Activated CD8-positive, alpha-beta memory T cell treated with anti-CD3 and anti-CD28 coated beads, Interleukin-2, amount 10 ng/mL, durations not matched to agents 7 days and 5 days (primary cell): ENCODE measurements around the gene ZNF346. TPM values are rescaled to one million over a fixed set of nuclear protein-coding genes. Genes with fewer than 3 reads are reported as not detected.

Source experiments
- ATAC-seq: fragments of 150-1000 bp; cut with Tn5 transposase; one replicate; pipeline ENCODE4 v1.10.0; 2021; ENCODE audit warnings: moderate library complexity
- CTCF ChIA-PET: fragments of 350-600 bp; sonication (Branson Sonifier 250); formaldehyde crosslinking; loops from one replicate; lab custom pipeline; 2021; ENCODE audit warnings: antibody characterized with exemption; lab: Charles Lee
- DNase-seq: peaks from one replicate; pipeline ENCODE4 v3.0.0-alpha.2; 2020
- H3K27ac Mint-ChIP-seq: one replicate; pipeline ENCODE4 v1.8.0; 2021; ENCODE audit warnings: mild to moderate bottlenecking, mixed read lengths
- H3K27me3 Mint-ChIP-seq: one replicate; pipeline ENCODE4 v1.8.0; 2021; ENCODE audit warnings: mixed read lengths
- H3K36me3 Mint-ChIP-seq: one replicate; pipeline ENCODE4 v1.8.0; 2021; ENCODE audit warnings: mild to moderate bottlenecking, mixed read lengths
- H3K4me1 Mint-ChIP-seq: one replicate; pipeline ENCODE4 v1.8.0; 2021; ENCODE audit warnings: mixed read lengths
- H3K4me3 Mint-ChIP-seq: one replicate; pipeline ENCODE4 v1.8.0; 2021; ENCODE audit warnings: mild to moderate bottlenecking, moderate library complexity, mixed read lengths
- H3K9me3 Mint-ChIP-seq: one replicate; pipeline ENCODE4 v1.8.0; 2022; ENCODE audit warnings: low read depth, mixed read lengths
- total RNA-seq, 2 experiments: library from RNA; stranded (reverse); gene quantifications; one replicate each; pipeline ENCODE4 v1.2.3, GENCODE V29; 2021

Gene ZNF346
- total RNA-seq, 2 experiments from 2014 or later, result 28.8 to 31.2 TPM

DNA sequence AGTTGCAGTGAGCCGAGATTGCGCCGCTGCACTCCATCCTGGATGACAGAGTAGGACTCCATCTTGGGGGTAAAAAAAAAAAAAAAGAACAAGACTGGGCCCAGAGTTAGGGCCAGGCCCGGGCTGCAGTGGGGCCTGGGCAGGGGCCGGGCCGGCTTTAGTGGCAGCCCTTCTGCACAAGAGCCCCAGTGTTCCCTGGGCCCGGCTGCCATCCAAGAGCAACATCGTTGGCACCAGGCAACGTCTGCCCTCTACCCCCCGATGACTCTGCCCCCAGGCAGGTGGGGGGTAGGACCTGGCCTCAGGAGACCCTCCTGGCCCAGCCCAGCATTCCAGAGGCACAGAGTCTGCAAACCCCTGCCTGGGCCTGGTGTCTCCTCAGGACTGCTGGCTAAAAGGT is 59.4 kb downstream of the ZNF346 start:
- Mint-ChIP-seq H3K4me1 (peaks cover 5% of the 10 kb centered on the region), H3K4me3 (no peak overlapping the region), H3K36me3 (no peaks in the 10 kb centered on the region), H3K27me3 (peaks cover 30% of the 10 kb centered on the region), H3K27ac (no peak overlapping the region), H3K9me3 (no peaks in the 10 kb centered on the region)
- no peak for ATAC-seq
- CTCF ChIA-PET, result interaction anchor here (0.8 to 7.1 kb wide), 2 partner anchors 9 to 30 kb away, joined by 3 to 64 read pairs; no protein-coding TSS in a partner anchor
- DNase-seq, result no peak

DNA sequence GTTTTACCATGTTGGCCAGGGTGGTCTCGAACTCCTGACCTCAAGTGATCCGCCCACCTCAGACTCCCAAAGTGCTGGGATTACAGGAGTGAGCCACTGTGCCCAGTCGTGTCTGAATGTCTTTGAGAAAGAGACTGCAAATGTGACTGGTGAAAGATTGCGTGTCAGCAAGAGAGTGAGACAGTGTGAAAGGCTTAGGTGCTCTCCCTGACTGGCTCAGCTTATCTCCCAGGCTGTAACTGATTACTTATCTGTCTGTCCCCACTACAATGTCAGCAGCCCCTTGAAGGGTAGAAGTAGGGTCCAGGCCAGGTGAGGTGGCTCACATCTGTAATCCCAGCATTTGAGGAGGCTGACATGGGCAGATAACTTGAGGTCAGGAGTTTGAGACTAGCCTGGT is 60.9 kb downstream of the ZNF346 start:
- Mint-ChIP-seq H3K4me3 (no peak overlapping the region), H3K9me3 (no peaks in the 10 kb centered on the region), H3K4me1 (peaks cover 7% of the 10 kb centered on the region), H3K27me3 (peaks cover 39% of the 10 kb centered on the region), H3K27ac (no peak overlapping the region), H3K36me3 (no peaks in the 10 kb centered on the region)
- no peak for DNase-seq
- ATAC-seq, result no peak
- CTCF ChIA-PET, result interaction anchor here (1.7 to 7.1 kb wide), 3 partner anchors 11 to 423 kb away, joined by 7 to 64 read pairs (median 40); no protein-coding TSS in a partner anchor

DNA sequence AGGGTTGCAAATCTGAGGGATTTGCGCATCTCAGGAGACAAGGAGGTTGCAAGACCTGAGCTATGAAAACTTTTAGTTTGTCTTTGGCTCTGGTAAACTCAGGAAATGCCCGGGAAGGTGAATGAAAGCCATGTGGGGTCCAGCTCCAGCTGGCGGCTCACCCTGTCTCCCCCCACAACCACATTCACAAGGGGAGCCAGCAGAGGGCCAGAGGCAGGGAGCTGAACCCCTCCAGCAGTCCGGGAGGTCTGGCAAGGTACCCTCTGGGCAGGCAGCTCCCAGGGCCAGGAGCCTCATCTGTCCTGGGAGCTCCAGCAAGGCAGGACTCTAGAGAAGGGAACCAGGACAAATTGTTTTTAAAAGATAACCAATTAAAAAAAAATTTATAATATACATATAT is 61.7 kb downstream of the ZNF346 start:
- no peaks in the 10 kb centered on the region for H3K36me3 Mint-ChIP-seq
- no peak overlapping the region for H3K27ac Mint-ChIP-seq
- H3K9me3 Mint-ChIP-seq, result no peaks in the 10 kb centered on the region
- H3K27me3 Mint-ChIP-seq, result peaks cover 47% of the 10 kb centered on the region
- ATAC-seq (no peak), DNase-seq (no peak)
- H3K4me3 Mint-ChIP-seq, result no peak overlapping the region
- peaks cover 9% of the 10 kb centered on the region for H3K4me1 Mint-ChIP-seq
- CTCF ChIA-PET, result interaction anchor here (1.7 to 7.1 kb wide), 3 partner anchors 12 to 423 kb away, joined by 7 to 64 read pairs (median 40); no protein-coding TSS in a partner anchor

DNA sequence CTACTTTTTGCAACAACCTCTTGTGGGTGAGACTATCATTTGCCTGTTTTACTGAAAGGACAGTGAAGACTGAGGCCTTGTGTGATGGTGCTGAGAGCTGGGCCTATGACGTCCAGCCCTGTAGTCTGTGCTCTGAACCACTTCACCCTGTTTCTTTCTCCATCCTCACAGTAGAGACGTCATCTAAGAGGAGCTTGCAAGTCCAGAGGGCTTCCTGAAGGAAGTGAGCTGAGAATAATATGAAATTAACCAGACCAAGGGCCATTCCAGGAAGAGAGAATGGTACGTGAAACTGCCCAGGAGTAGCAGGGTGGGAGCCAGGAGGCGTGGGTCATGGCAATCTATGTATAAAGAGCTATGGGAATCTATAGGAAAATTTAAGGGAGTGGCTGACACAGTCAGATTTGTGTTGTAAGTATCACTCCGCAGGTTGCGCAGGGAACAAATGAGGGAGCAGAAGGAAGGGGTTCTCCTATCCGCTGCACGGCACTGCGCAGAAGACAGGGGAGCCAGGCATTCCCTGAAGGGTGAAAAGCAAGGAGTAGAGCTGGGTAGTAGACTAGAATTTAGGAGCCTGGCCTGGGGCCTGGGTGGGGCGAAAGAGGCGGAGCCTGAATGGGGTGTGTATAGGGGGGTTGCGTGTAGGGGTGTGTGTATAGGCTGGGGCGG is 63.6 kb downstream of the ZNF346 start:
- H3K27me3 Mint-ChIP-seq, result peaks cover 48% of the 10 kb centered on the region
- peak overlapping the region; percentile 0 for H3K4me3 Mint-ChIP-seq
- no peak overlapping the region for H3K27ac Mint-ChIP-seq
- peaks cover 9% of the 10 kb centered on the region for H3K4me1 Mint-ChIP-seq
- H3K36me3 Mint-ChIP-seq, result no peaks in the 10 kb centered on the region
- CTCF ChIA-PET, result interaction anchor here (0.6 to 7.1 kb wide), 6 partner anchors 11 to 426 kb away, joined by 3 to 64 read pairs (median 7); no protein-coding TSS in a partner anchor
- ATAC-seq (no peak), DNase-seq (no peak)
- H3K9me3 Mint-ChIP-seq, result no peaks in the 10 kb centered on the region

DNA sequence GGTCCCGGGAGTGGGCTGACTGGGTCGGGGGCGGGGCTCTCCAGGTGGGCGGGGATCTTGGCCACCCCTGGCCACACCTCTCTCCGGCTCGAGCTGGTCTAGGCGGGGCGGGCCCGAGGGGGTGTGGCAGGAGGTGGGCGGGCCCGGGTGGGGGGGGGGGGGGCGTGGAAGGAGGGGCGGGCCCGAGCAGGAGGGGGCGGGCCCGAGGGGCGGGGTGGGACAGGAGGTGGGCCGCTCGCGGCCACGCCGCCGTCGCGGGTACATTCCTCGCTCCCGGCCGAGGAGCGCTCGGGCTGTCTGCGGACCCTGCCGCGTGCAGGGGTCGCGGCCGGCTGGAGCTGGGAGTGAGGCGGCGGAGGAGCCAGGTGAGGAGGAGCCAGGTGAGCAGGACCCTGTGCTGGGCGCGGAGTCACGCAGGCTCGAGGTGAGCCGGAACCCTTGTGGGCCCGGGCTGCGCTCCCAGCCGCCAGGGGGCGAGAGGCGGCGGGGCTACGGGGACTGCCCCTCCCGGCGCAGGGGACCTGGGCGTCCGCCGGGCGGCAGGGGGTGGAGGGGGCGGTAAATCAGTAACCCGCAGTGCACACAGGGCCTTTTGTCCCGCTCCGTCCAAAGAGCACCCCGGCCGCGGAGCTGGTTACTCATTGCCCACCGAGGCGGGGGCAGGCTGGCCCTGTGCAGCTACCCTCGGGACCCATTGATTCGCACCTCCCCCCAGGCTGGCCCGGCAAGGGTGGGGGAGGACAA is 64.3 kb downstream of the ZNF346 start, which contains the start of gene FGFR4:
Gene FGFR4, plus strand, starts transcription at position 262 of the 744 bp plus-strand sequence. CDS start 2,688 bp downstream, outside the sequence.
- Mint-ChIP-seq H3K4me3 (peak within 1 kb of the TSS; percentile 0), H3K27me3 (peaks cover 48% of the 10 kb centered on the region), H3K27ac (no peak within 1 kb of the TSS), H3K4me1 (peaks cover 9% of the 10 kb centered on the region), H3K9me3 (no peaks in the 10 kb centered on the region), H3K36me3 (no peaks in the 10 kb centered on the region)
- DNase-seq, result peak; percentile 73
- ATAC-seq, result peak; percentile 85
- CTCF ChIA-PET, result interaction anchor here (0.6 to 7.1 kb wide), 6 partner anchors 11 to 426 kb away, joined by 3 to 64 read pairs (median 7); no protein-coding TSS in a partner anchor

DNA sequence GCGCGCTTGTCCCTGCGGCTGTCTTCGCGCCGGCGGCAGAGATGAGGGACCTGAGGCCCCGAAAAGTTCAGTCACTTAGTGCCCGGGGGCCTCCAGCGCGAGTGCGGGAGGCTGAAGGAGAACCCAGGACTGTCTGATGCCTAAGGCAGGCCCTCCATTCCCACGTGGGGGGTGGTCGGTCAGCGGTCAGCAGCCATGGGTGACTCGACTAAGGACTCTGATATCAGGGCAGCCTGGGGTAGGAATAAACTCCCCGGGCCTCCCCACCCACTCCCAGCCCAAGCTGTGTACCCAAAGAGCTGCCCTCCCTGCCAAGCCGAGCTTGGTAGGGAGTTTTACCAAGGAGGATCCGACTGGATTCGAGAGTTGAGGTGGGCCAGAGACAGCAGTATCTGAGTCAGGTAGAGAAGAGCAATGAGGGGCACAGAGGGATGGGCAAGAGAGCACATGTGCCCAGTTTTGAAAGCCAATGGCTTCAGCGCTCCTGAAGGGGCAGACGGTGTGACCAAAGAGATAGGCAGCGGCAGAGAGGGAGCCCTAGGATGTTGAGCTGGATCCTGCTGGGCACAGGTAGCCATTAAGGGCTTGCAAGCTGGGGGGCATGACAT is 65.0 kb downstream of the ZNF346 start:
- Mint-ChIP-seq H3K27me3 (peaks cover 41% of the 10 kb centered on the region), H3K36me3 (no peaks in the 10 kb centered on the region), H3K9me3 (no peaks in the 10 kb centered on the region), H3K4me3 (no peak overlapping the region), H3K4me1 (peaks cover 9% of the 10 kb centered on the region), H3K27ac (no peak overlapping the region)
- ATAC-seq, result no peak
- CTCF ChIA-PET, result interaction anchor here (1.3 to 7.1 kb wide), 4 partner anchors 10 to 427 kb away, joined by 3 to 64 read pairs (median 26); no protein-coding TSS in a partner anchor
- DNase-seq, result no peak

DNA sequence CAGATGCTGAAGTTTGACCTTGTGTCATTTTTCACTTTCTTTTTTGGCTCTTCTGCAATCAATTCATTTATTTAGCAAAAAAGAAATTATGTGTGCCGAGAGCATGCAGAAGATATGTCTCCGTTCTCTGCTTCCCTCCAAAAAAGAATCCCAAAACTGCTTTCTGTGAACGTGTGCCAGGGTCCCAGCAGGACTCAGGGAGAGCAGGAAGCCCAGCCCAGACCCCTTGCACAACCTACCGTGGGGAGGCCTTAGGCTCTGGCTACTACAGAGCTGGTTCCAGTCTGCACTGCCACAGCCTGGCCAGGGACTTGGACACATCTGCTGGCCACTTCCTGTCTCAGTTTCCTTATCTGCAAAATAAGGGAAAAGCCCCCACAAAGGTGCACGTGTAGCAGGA is 66.6 kb downstream of the ZNF346 start:
- Mint-ChIP-seq H3K4me1 (peaks cover 9% of the 10 kb centered on the region), H3K27ac (no peak overlapping the region), H3K36me3 (no peaks in the 10 kb centered on the region), H3K27me3 (peaks cover 32% of the 10 kb centered on the region), H3K9me3 (no peaks in the 10 kb centered on the region), H3K4me3 (no peak overlapping the region)
- CTCF ChIA-PET, result no interaction called here
- ATAC-seq (no peak), DNase-seq (no peak)

DNA sequence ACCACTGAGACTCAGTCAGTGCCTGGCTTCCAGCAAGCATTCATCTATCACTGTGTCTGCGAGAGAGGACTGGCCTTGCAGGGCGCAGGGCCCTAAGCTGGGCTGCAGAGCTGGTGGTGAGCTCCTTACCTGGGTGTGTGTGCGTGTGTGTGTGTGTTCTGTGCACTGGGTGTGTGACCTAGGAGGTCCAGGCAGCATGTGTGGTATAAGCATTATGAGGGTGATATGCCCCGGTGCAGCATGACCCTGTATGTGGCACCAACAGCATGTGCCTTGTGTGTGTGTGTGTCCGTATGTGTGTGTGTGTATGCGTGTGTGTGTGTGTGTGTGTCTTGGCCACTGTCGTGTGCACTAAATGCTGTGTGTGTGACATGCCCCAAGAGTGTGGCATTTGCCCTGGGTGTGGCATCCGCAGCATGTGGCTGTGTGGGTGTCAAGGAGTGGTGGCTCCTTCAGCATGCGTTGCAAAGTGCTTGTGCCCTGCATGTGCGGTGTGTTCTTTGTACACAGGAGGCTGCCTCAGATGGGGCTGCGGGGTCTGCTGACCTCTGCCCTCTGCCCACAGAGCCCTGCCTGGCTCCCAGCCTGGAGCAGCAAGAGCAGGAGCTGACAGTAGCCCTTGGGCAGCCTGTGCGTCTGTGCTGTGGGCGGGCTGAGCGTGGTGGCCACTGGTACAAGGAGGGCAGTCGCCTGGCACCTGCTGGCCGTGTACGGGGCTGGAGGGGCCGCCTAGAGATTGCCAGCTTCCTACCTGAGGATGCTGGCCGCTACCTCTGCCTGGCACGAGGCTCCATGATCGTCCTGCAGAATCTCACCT is 67.5 kb downstream of the ZNF346 start:
- H3K36me3 Mint-ChIP-seq, result no peaks in the 10 kb centered on the region
- no peaks in the 10 kb centered on the region for H3K9me3 Mint-ChIP-seq
- H3K4me1 Mint-ChIP-seq, result peaks cover 9% of the 10 kb centered on the region
- H3K27ac Mint-ChIP-seq, result no peak overlapping the region
- DNase-seq (no peak), ATAC-seq (no peak)
- CTCF ChIA-PET, result no interaction called here
- no peak overlapping the region for H3K4me3 Mint-ChIP-seq
- H3K27me3 Mint-ChIP-seq, result peaks cover 28% of the 10 kb centered on the region

DNA sequence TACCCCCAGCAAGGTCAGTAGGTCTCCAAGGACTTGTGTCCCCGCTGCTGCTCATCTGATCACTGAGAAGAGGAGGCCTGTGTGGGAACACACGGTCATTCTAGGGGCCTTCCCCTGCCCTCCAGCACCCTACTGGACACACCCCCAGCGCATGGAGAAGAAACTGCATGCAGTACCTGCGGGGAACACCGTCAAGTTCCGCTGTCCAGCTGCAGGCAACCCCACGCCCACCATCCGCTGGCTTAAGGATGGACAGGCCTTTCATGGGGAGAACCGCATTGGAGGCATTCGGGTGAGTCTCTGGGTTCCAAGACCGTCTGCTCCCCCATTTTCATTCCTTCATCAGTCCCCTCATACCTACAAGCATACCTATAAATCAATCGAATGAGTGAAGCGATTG is 68.3 kb downstream of the ZNF346 start:
- H3K4me3 Mint-ChIP-seq, result no peak overlapping the region
- DNase-seq (no peak), ATAC-seq (no peak)
- H3K36me3 Mint-ChIP-seq, result no peaks in the 10 kb centered on the region
- H3K27ac Mint-ChIP-seq, result no peak overlapping the region
- H3K4me1 Mint-ChIP-seq, result peaks cover 9% of the 10 kb centered on the region
- H3K27me3 Mint-ChIP-seq, result peaks cover 24% of the 10 kb centered on the region
- H3K9me3 Mint-ChIP-seq, result no peaks in the 10 kb centered on the region
- CTCF ChIA-PET, result no interaction called here

DNA sequence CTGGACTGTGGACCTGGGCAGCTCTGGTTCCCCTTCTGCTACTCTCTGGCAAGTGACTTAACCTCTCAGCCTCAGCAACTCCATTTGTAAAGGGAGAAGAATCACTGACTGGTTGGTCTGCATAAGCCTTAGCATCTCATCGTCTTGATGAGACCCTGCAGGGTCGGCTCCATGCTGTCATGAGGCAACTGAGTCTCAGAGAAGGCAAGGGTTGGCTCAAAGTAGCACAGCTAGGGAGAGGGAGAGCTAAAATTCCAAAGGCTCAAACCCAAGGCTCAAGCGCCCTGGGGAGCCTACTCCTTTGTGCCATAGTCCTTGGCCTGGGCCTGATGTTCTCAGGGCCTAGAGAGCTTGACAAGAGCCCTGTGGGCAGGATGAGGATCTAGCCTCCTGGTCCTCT is 68.7 kb downstream of the ZNF346 start:
- Mint-ChIP-seq H3K36me3 (no peaks in the 10 kb centered on the region), H3K27me3 (peaks cover 20% of the 10 kb centered on the region), H3K4me3 (no peak overlapping the region), H3K27ac (no peak overlapping the region), H3K4me1 (peaks cover 6% of the 10 kb centered on the region), H3K9me3 (no peaks in the 10 kb centered on the region)
- DNase-seq (no peak), ATAC-seq (no peak)
- CTCF ChIA-PET, result no interaction called here

DNA sequence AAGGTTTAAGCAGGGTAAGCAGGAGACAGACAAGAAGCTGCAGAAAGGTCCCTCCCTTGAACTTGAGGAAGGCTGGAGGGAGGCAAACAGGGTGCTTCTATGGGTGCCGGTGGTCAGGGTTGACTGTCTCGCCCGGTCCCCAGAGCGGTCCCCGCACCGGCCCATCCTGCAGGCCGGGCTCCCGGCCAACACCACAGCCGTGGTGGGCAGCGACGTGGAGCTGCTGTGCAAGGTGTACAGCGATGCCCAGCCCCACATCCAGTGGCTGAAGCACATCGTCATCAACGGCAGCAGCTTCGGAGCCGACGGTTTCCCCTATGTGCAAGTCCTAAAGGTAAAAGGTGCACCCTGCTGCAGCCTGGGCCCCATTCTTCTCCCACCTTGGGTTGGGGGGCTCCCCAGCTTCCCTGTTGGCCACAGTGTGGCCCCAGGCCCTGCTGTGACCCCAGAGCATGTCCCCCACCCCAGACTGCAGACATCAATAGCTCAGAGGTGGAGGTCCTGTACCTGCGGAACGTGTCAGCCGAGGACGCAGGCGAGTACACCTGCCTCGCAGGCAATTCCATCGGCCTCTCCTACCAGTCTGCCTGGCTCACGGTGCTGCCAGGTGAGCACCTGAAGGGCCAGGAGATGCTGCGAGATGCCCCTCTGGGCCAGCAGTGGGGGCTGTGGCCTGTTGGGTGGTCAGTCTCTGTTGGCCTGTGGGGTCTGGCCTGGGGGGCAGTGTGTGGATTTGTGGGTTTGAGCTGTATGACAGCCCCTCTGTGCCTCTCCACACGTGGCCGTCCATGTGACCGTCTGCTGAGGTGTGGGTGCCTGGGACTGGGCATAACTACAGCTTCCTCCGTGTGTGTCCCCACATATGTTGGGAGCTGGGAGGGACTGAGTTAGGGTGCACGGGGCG is 69.9 kb downstream of the ZNF346 start:
- Mint-ChIP-seq H3K4me3 (no peak overlapping the region), H3K9me3 (no peaks in the 10 kb centered on the region), H3K36me3 (no peaks in the 10 kb centered on the region), H3K27me3 (peaks cover 16% of the 10 kb centered on the region), H3K27ac (no peak overlapping the region), H3K4me1 (peaks cover 4% of the 10 kb centered on the region)
- CTCF ChIA-PET, result interaction anchor here (0.5 to 1.2 kb wide), 2 partner anchors 21 to 638 kb away, joined by 3 read pairs; no protein-coding TSS in a partner anchor
- DNase-seq, result no peak
- ATAC-seq, result no peak
